Activated CD4-positive, alpha-beta T cell treated with anti-CD3 and anti-CD28 coated beads, Interleukin-2, amount 50 U/mL, for 1 hour (primary cell): ENCODE data around the gene FAM168A.

Experiments
- DNase-seq: peaks from one replicate; pipeline ENCODE4 v3.0.0-alpha.2; 2020

Gene FAM168A

GRCh38 chr11:73384531-73384871 is 213.4 kb downstream of the FAM168A start:
- DNase-seq = no peak

GRCh38 chr11:73384125-73384441 is 213.8 kb downstream of the FAM168A start:
- DNase-seq = no peak

- DNase-seq = no peak
Measured at GRCh38 chr11:73383249-73384124, 214.4 kb downstream of the FAM168A start.

GRCh38 chr11:73382747-73383146 is 215.2 kb downstream of the FAM168A start:
- no peak for DNase-seq

- no peak for DNase-seq
Measured at GRCh38 chr11:73382183-73382582, 215.7 kb downstream of the FAM168A start.

DNA sequence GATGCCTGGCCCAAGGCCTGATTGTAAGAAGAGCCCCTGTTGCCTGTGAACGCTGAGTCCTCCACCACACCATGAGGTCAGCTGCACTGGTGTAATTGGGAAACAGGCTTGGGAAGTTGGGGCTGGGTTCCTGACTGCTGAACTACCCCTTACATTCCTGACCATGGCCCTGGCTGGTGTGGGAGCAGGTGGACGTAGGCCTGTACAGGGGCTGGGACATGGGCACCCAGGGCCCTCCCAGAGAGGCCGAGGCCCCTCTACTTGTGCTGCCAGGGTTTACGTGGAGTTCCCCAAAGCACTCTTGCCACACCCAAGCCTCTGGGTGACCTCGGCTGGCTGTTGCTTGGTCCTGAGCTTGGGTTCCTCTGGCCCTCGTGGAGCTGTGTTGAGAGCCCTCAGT is 216.3 kb downstream of the FAM168A start:
- DNase-seq = no peak

- no peak for DNase-seq
Measured at GRCh38 chr11:73380897-73381410, 217.0 kb downstream of the FAM168A start.

DNA sequence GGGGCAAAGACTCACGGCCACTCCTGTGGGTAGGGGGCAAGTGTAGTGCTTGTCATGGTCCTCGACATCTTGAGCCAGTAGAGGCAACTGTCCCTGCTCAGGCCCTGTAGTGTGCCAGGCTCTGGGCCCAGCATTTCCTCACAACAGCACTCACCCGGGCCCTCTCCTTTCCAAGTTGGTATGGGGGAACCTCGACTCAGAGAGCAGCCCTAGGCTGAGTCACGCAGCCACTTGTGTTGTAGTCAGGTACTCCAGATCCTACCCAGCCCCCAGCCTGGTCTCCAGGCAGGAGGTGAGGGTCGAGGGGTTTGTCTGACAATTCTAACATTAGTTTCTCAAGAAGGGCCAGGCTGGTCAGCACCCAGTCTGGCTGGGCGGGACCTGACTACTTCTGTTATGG is 217.6 kb downstream of the FAM168A start:
- DNase-seq = no peak

DNA sequence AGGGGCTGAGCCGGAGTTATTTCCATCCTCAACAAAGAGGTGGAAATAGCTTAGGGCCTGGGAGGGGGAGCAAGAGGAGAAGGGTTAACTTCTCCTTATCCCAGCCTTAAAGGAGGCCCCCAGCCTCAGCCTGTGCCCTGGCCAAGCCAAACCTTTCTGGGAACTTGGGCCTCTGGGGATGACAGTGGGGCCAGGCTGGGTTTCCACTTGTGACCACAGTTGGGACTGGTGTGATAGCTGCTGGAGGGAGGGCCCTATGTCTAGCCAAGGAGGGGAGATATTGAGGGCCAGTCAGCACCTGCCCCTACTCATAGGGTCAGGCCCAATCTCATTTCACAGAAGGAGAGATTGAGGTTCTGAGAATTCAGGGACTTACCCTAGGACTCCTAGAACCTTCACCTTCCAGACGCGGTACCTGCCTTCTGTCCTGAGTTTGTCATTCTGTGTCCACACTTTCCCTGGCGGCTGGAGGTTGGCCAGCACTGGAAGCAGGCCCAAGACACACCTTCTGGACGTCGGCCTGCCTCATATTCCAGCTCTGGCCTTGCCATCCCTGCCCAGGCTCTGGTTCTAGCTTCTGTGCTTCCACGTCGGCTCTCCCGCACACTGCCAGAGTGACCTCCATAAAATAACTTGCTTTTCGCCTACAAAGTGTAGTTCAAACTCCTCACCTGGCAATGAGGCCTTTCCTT is 218.6 kb downstream of the FAM168A start:
- DNase-seq = no peak

- peak; percentile 52 for DNase-seq
Measured at GRCh38 chr11:73376803-73377629, 220.9 kb downstream of the FAM168A start.

DNA sequence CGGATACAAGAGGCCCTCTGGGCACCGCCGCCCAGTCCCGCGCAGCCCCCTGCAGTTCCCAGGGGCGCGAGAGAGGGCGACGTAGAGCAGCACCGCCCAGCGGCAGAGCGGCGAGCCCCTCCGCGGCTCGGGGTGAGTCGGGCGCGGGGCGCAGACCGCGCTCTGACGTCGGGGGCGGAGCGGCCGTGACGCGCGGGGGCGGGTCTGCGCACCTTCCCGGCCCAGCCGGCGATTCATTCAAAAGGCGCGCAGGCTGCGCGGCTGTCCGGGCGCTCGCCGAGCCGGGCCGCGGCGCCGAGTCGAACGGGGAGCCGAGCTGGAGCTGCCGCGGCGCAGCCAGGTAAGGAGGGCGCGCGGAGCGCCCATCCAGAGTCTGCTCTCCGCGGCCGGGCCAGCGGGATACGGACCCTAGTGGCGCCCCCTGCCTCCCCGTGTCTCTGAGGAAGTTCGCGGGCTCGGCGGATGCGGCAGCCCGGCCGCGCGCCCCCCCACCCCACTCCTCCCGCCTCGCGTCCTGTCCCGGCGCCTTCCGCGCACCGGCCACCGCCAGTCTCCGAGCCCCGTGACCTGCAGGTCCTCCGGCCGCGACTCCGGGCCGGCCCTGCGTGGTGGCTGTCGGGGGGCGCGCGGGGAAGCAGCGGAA is 221.6 kb downstream of the FAM168A start, which contains the start of gene RELT:
RELT (plus strand) TSS at position 240 of the 643 bp plus-strand sequence. CDS start 12,738 bp downstream, outside the sequence.
- DNase-seq = peak; percentile 90

- no peak for DNase-seq
Measured at GRCh38 chr11:73375830-73376159, 222.1 kb downstream of the FAM168A start.

- no peak for DNase-seq
Measured at GRCh38 chr11:73374151-73374550, 223.8 kb downstream of the FAM168A start.

- no peak for DNase-seq
Measured at GRCh38 chr11:73372375-73372993, 225.4 kb downstream of the FAM168A start.

DNA sequence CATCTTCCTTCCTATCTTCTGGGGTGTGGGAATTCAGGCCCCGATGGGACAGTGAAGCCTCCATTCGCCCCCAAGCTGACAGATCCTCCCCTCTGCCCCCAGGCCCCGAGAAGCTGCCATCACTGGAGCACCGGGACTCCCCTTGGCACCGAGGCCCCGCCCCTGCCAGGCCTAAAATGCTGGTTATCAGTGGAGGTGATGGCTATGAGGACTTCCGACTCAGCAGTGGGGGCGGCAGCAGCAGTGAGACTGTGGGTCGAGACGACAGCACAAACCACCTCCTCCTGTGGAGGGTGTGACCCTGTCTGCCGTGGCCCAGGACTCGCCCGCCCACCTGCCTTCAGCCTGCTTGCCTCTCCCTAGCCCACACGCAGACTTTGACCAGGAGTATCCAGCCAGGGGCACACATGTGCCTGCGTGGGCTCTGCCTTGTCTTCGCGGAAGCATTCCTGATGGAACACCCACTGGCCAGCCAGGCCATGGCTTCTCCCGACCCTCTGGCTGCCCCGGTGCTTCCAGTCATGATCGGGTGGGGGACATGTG is 230.4 kb downstream of the FAM168A start:
- DNase-seq = no peak

GRCh38 chr11:73366953-73367352 is 231.0 kb downstream of the FAM168A start:
- DNase-seq = no peak

DNA sequence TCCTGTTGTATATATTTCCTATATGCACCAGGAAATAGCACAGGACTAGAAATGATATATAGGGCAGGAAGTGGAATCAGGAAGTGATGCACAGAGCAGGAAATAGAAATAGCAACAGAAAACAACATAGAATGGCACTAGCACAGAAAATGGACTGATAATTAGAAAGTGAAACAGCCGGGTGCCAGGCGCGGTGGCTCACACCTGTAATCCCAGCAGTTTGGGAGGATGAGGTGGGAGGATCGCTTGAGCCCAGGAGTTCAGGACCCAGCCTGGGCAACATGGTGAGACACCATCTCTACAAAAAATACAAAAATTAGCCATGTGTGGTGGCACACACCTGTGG is 231.7 kb downstream of the FAM168A start:
- DNase-seq = no peak

DNA sequence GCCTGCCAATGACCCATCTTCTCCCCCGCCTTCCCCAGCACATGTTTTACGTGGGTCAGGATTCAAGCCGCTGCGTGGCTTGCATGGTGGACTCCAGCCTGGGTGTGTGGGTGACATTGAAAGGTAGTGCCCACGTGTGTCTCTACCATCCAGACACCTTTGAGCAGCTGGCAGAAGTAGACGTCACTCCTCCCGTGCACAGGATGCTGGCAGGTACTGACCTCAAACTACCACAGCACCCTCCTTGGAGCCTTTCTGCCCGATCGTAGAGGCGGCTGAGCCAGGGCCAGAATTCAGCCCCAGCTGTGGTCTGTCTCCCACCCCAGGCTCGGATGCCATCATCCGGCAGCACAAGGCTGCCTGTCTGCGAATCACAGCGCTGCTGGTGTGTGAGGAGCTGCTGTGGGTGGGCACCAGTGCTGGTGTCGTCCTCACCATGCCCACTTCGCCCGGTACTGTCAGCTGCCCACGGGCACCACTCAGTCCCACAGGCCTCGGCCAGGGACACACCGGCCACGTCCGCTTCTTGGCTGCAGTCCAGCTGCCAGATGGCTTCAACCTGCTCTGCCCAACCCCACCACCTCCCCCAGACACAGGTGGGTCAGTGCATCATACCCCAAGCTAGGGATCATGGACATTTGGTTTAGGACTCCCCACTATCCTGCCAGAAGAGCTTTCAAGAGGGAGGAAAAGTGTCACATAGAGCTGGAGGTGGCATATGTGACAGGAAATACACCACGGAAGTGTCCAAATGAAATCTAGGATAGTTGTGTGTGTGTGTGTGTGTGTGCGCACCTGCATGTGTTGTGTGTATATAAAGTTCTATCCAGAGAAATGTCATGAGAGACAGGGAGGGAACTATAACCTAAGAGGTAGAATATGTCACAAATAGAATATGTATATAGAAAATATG is 232.3 kb downstream of the FAM168A start:
- DNase-seq = no peak

DNA sequence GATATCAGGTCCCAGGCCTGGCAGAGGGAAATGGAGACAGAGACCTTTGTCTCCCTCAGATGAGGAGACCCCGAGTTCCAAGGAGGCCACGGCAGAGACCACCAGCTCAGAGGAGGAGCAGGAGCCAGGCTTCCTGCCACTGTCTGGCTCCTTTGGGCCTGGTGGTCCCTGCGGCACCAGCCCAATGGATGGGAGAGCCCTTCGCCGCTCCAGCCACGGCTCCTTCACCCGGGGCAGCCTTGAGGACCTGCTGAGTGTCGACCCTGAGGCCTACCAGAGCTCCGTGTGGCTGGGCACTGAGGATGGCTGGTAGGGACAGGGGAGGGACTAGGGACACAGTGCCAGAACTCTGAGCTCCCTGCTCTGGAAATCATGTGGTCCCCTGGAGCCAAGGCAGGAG is 234.8 kb downstream of the FAM168A start:
- DNase-seq = no peak

DNA sequence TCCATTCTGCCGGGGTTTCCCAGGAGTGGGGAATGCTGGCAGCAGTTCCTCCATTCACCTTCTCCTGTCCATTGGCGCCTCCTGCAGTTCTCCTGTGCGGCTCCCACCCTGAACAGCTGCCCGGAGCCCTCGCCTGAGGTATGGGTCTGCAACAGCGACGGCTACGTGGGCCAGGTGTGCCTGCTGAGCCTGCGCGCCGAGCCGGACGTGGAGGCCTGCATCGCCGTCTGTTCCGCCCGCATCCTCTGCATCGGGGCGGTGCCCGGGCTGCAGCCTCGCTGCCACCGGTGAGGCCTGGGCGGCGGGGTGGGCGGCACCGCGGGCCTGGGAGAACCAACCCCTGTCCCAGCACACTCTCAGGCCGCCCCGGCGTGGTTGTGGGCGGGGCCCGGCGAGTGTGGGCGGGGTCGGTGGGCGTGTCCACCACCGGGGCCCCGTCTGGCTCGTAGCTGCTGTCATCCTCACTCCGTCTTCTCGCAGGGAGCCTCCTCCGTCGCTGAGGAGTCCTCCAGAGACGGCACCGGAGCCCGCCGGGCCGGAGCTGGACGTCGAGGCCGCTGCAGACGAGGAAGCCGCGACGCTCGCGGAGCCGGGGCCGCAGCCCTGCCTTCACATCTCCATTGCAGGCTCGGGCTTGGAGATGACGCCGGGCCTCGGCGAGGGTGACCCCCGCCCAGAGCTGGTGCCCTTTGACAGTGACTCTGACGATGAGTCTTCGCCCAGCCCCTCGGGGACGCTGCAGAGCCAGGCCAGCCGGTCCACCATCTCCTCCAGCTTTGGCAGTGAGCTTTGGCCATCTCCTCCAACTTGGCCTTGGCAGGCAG is 235.7 kb downstream of the FAM168A start:
- no peak for DNase-seq
